Measurements from ENCODE around the gene PTTG1IP2.

- TF ChIP-seq CTCF (IDR thresholded peaks at IDR 0.05) (no peak), POLR2A (IDR thresholded peaks at IDR 0.05) (no peak)
Observed at GRCh38 chr7:90455163-90456030, 14.0 kb upstream of the PTTG1IP2 start.

Measured in lower leg skin (tissue), 3 donors.